Lower leg skin (tissue), 4 donors: ENCODE measurements around the gene GOLGA1. TPM values are rescaled to one million over a fixed set of nuclear protein-coding genes. Genes with fewer than 3 reads are reported as not detected.

Experiments used
- DNase-seq, 2 donors: peaks; one replicate each; pipeline ENCODE4 v3.0.0-alpha.2; 2019; ENCODE audit warnings: low spot score in 2 of 2
- H3K4me3 ChIP-seq: fragments of 200-600 bp; sonication (generic); 2 replicates; pipeline ENCODE4 v1.5.1; 2017; ENCODE audit warnings: mild to moderate bottlenecking, low read depth; ENCODE audit not compliant: poor library complexity, severe bottlenecking
- POLR2A ChIP-seq, 2 donors: fragments of 450-650 bp; IDR thresholded peaks; one replicate each; pipeline ENCODE4 v1.6.1; 2016 to 2017; ENCODE audit warnings: antibody characterized with exemption in 2 of 2, mild to moderate bottlenecking in 1 of 2, moderate library complexity in 1 of 2
- WGBS, 2 donors: methylation state at CpG; one replicate each; pipeline ENCODE4 v1.1.5; 2018; 5-methylcytosine and 5-hydroxymethylcytosine counted together
- intact Hi-C: fragments of 100-400 bp; cut with DNase I; formaldehyde crosslinking; loops from one replicate; pipeline ENCODE4 v1.15.0; 2023; ENCODE audit warnings: low total_unique reads
- total RNA-seq, 4 donors: library from RNA; depleted of rRNA; stranded (reverse); fragments of >200 nt; gene quantifications; one replicate each; pipeline ENCODE4 v1.1.0, GENCODE V29; 2016
- TF ChIP-seq, protein P1 (sequence below), 3 donors: fragments of 450-650 bp; IDR thresholded peaks; one replicate each; pipeline ENCODE4 v1.5.1; 2016; ENCODE audit warnings: antibody characterized with exemption in 3 of 3, mild to moderate bottlenecking in 3 of 3, moderate library complexity in 2 of 3

Gene GOLGA1
- total RNA-seq, 4 donors from 2014 or later = 15.0 to 23.4 (median 18.0) TPM

DNA sequence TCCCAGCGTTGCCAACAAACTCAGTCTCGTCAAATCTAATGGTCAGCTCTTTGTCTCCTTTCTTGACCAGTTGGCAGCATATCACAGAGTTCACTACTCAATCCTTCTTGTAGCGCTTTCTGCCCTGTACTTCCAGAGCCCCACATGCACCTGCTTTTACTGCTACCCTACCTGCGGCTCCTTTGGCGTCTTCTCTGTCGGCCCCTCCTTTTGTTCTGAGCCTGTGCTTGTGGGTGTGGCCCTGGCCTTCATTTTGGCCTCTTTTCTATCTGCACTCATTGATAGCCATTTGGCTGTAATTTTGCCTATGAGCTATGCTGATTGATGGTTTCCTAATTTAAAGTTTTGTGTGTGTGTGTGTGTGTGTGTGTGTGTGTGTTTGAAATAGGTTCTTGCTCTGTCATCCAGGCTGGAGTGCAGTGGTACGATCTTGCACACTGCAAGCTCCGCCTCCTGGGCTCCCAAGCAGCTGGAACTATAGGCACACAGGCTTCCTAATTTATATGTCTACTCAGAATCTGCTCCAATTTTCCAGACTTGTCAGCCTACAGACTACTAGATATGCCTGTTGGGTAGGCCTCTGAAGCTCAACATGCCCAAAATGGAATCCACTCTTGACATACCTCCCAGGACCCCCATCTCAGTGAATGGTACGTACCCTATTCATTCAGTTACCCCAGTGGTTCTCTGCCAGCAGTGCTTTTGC, 46.7 kb downstream of the GOLGA1 start:
- H3K4me3 ChIP-seq = no peak overlapping the region
- intact Hi-C loops = no loop called here
- TF ChIP-seq, protein P1, sequence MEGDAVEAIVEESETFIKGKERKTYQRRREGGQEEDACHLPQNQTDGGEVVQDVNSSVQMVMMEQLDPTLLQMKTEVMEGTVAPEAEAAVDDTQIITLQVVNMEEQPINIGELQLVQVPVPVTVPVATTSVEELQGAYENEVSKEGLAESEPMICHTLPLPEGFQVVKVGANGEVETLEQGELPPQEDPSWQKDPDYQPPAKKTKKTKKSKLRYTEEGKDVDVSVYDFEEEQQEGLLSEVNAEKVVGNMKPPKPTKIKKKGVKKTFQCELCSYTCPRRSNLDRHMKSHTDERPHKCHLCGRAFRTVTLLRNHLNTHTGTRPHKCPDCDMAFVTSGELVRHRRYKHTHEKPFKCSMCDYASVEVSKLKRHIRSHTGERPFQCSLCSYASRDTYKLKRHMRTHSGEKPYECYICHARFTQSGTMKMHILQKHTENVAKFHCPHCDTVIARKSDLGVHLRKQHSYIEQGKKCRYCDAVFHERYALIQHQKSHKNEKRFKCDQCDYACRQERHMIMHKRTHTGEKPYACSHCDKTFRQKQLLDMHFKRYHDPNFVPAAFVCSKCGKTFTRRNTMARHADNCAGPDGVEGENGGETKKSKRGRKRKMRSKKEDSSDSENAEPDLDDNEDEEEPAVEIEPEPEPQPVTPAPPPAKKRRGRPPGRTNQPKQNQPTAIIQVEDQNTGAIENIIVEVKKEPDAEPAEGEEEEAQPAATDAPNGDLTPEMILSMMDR (IDR thresholded peaks at IDR 0.05) = no peak
- TF ChIP-seq POLR2A (IDR thresholded peaks at IDR 0.05) = no peak
- WGBS, 2 donors = 78 to 81% methylated on average over 9 of the region's 9 CpGs
- DNase-seq = no peak

DNA sequence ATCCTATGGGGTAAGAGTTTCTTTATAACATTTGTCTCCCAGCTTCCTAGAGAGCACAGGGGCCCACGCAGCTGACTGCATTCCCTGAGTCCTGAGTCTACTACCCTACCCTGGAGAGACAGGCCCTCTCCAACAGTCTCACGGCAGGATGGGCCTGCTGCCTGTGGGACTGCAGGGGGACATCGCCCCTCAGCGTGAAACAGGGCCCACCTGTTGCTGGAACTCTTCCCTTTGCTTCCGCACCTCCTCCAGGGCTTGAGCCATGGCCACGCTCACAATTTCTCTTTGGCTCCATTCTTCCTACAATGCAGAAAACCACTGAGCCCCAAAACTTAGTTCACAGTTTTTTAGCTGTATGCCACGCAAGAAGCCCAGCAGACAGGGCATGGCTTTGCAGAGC, 50.7 kb downstream of the GOLGA1 start:
- WGBS, 2 donors = 95 to 97% methylated on average over 7 of the region's 7 CpGs
- no peak for TF ChIP-seq POLR2A (IDR thresholded peaks at IDR 0.05)
- TF ChIP-seq, protein P1 (IDR thresholded peaks at IDR 0.05) = no peak
- DNase-seq = no peak
- intact Hi-C loops = no loop called here
- H3K4me3 ChIP-seq = no peak overlapping the region

DNA sequence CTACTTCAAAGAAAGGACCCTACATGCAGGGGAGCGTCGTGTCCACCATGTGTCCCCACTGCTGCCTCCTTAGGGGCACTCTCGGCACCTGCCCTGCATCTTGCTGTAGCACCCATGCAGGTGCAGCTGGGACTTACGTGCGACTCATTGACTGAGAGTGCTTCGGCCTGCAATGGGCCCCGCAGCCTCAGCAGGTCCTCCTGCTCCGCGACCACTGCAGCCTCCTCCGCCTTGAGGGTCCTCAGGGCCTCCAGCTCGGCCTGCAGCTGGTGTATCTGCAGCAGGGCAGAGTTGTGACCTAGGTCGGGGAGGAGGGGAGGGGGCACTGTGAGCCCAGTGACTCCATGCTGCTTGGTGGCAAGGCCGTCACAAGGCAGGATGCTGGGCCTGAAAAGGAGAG, 51.9 kb downstream of the GOLGA1 start:
- no peak overlapping the region for H3K4me3 ChIP-seq
- no peak for TF ChIP-seq POLR2A (IDR thresholded peaks at IDR 0.05)
- WGBS, 2 donors = 92 to 100% methylated on average over 12 to 13 of the region's 13 CpGs
- intact Hi-C loops = no loop called here
- no peak for DNase-seq

DNA sequence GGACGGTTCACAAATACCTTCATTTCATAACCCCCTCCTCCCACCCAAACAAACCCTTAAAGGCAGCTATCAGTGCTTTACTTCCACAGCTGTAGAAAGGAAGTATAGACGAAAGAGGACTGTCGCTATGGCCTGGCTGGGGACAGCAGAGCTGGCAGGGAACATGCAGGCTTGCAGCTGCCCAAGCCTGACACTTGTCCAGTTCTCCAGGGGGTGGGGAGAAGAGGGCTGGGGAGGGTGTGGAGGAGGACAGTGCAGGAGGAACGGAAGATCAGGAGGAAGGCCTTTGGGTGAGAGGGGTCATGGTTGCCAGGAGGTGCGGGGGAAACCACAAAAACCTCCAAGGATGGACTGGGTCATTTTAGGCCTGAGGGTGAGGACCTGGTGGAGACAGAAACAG, 53.1 kb downstream of the GOLGA1 start:
- intact Hi-C loops = no loop called here
- no peak overlapping the region for H3K4me3 ChIP-seq
- 81 to 89% methylated on average over 5 of the region's 5 CpGs for WGBS, 2 donors
- TF ChIP-seq, protein P1 (IDR thresholded peaks at IDR 0.05) = no peak
- TF ChIP-seq POLR2A (IDR thresholded peaks at IDR 0.05) = no peak
- no peak for DNase-seq

DNA sequence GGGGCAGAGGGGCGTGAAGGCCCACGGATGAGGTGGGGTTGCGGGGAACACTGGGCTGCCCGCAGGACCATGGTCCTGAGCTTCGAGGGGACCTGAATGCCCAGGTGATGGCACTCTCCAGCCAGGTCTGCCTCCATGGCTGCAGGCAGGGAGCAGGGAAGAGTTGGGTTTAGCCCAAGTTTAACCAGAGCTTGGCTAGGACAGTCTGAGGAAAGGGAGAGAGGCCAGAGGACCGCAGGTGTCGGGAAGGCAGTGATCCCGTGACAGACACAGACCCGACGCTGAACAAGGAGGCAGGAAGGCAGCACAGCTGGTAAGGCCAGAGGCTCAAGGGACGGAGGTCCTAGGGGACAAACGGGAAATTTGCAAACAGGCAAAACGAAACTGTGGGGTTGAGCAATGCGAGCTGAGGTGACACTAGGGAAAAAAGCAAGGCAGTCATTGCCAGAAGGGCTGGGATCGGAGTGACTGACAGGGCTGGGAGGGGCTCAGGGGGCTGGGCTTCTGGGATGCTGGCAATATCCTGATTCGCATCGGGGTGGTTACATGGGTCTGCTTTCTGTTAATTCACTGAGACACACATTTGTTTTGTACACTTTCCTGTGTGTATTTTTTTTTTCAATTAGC, 53.9 kb downstream of the GOLGA1 start:
- 85 to 90% methylated on average over 17 of the region's 17 CpGs for WGBS, 2 donors
- intact Hi-C loops = no loop called here
- DNase-seq = no peak
- no peak overlapping the region for H3K4me3 ChIP-seq
- TF ChIP-seq, protein P1 (IDR thresholded peaks at IDR 0.05) = no peak
- no peak for TF ChIP-seq POLR2A (IDR thresholded peaks at IDR 0.05)

DNA sequence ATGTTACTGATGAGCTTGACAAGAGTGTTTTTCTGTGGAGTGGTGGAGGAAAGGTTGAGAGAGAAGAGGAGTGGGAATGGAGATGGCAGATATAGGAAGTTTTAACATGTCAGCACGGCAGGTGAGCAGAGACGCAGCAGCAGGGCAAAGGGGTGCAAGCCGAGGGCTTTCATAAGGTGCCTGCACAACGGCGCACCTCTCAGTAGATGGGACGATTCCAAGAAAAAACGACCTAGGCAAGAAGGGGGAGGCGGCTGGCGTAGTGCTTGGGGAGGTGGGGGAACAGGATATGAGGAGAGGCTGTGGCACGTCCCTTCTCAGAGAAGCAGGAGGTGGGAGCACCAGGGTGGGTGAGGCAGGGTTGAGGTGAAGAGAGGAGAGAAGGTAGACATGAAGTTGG, 54.4 kb downstream of the GOLGA1 start:
- H3K4me3 ChIP-seq = no peak overlapping the region
- no peak for DNase-seq
- TF ChIP-seq POLR2A (IDR thresholded peaks at IDR 0.05) = no peak
- TF ChIP-seq, protein P1 (IDR thresholded peaks at IDR 0.05) = no peak
- WGBS, 2 donors = 87 to 88% methylated on average over 10 of the region's 10 CpGs
- intact Hi-C loops = no loop called here
